HG02885 (cell line): ENCODE data around the gene SPC24.
"Not testable (repeated sequence)": the region's sequence is repeated elsewhere in the genome, so short reads cannot be mapped to it uniquely, and the experiment has no call there.

ENCODE experiments used
- ATAC-seq: cut with Tn5 transposase; IDR thresholded peaks from one replicate; pipeline ENCODE4 v1.9.1; 2021; ENCODE audit warnings: mild to moderate bottlenecking; ENCODE audit not compliant: unreplicated experiment, poor library complexity

The SPC24 gene

DNA sequence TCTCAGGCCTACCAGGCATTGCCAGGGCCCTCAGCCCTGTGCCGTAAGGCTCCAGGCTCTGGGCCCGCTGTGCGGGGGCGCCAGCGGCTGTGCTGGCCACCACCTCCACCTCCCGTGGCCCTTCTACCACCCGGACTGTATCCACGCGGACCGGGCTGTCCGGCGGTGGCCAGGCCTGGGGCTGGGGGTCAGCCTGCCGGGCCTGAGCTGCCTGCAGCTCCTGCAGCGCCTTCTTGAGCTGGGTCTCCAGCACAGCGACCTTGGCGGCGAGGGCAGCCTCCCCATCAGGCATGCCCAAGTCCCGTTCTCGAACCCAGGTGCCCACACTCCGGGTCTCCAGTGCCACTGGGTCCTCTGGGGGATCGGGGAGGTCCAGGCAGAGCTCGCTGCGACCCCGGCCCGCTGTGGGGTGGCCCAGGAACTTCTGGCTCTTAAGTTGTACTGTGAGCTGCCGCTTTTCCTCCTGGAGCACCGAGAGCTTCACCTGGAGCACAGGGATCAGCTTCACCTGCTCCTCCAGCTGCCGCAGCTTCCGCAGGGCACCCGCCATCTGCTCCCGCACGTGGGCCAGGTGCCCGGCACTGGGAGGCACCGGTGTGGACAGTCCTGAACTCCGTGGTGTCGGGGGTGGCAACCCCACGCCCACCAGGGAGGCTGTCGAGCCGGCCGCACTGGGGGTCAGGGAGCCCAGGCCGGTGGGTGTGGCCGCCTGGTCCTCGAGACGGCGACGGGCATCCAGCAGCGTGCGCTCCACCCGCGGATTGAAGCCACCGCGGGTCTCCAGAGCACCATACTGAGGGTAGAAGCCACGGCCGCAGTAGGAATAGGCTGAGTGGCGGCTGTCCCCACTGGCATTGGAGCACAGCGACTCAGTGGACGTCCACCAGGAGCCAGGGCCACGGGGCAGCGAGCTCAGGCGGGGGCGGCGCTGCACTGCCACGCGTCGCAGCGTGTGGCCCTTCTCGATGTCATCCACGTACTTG is 37.7 kb upstream of the SPC24 start:
- no peak for ATAC-seq

DNA sequence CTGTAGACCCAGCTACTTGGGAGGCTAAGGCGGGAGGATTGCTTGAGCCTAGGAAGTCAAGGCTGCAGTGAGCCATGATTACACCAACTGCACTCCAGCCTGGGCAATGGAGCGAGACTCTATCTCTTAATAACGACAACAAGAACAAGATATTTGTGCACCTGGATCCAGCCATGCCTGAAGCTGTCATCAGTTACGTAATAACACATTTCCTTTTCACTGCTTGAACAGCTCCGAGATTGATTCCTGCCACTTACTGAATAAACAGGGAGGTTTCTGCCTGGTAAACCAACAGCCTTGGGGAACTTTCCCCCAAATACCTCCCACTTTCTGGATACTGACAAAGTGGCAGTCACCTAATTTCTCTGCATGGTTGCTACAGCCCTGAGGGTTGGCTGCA is 36.4 kb upstream of the SPC24 start:
- ATAC-seq = no peak

GRCh38 chr19:11191273-11191755 is 35.7 kb upstream of the SPC24 start:
- no peak for ATAC-seq

DNA sequence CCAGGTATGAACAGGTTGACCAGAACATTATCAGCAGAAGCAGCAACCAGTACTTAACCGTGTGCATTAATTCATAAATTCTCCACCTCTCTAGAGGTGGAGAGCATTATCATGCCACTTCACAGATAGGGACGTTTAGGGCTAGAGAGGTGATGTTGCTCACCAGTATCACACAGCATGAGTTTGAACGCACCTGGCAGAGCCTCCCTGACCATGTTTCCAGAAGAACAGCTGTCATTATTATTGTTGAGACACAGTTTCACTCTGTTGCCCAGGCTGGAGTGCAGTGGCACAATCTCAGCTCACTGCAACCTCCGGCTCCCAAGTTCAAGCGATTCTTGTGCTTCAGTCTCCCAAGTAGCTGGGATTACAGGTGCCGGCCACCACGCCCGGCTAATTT is 34.9 kb upstream of the SPC24 start:
- no peak for ATAC-seq

DNA sequence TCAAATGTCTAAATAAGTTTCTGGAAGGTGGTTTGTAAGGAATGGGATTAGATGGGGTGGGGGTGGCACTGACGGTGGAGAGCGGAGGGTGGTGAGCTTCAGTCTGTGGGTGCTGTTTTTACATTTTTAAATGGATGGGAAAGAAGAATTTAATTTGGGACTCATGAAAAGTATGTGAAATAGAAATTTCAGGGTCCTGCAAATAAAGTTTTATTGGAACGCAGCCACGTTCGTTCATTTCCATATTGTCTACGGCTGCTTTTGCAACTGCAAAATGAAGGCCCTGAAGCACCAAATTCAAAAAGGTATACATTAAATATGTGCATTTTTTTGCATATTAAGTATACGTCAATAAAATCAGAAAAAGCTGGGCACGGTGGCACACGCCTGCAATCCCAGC is 31.9 kb upstream of the SPC24 start:
- ATAC-seq = no peak

DNA sequence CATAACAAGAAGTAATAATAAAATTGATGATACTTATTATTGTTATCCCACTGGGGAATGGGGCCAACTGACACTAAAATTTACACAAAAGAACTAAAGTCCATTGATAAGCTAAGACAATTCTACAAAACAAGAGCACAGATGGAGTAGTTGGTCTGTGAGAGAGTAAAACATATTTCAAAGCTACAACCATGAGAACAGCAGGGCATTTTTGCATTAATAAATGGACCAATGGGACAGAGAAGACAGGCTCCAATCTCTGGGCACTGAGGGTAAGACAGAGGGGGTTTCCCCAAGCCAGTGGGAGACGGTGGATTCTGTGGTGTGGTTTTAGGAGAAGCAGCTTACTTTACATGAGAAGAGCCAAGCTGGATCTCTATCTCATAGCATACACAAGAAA is 27.4 kb upstream of the SPC24 start:
- no peak for ATAC-seq

DNA sequence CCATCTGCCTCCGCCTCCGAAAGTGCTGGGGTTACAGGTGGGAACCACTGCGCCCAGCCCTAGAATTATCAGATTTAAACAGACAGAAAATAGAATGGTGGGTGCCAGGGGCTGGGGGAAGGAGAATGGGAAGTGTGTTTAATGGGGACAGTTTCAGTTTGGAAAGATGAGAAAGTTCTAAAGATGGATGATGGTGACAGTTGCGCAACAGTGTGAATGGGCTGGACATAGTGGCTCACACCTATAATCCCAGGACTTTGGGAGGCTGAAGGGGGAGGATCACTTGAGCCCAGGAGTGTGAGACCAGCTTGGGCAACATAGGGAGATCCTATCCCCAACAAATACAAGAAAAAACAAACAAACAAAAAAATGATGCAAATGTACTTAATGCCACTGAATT is 25.9 kb upstream of the SPC24 start:
- ATAC-seq = no peak

GRCh38 chr19:11180975-11181374 is 25.4 kb upstream of the SPC24 start:
- not testable (repeated sequence) for ATAC-seq

GRCh38 chr19:11180346-11180745 is 24.8 kb upstream of the SPC24 start:
- no peak for ATAC-seq

GRCh38 chr19:11179716-11180297 is 24.2 kb upstream of the SPC24 start:
- ATAC-seq = no peak

- ATAC-seq = not testable (repeated sequence)
Observed at GRCh38 chr19:11179145-11179465, 23.5 kb upstream of the SPC24 start.

GRCh38 chr19:11177592-11177991 is 22.0 kb upstream of the SPC24 start:
- no peak for ATAC-seq

DNA sequence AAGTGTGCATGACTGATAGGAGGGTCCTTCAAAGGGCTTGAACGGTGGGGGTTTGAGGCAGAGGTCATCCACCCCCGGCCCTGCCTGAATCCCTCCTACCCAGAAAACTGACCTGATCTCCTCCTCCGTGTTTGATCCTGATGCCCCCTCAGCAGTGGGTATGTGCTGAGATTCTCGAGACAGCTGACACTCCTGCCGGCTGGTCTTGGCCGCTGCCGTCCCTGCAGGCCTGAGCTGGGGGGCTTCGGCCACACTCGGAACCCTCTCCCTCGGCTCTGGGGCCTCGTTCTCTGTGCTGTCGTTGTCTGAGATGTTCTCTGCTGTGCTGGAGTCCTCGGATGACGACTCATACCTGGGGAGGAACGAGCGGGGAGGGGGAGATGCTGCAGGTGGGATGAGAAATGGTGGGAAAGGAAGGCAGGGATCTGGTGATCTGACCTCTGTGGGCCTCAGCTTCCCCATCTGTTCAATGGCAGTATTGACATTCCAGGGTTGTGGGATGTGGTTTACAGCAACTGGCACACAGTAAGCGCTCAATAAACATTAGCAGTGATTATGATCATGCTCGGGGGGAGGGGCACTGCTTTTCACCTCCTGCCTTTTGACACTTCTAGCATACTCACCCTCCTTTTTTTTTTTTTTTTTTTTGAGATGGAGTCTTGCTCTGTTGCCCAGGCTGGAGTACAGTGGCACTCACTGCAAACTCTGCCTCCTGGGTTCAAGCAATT is 21.0 kb upstream of the SPC24 start:
- ATAC-seq = no peak

- ATAC-seq = no peak
Observed at GRCh38 chr19:11175920-11176319, 20.3 kb upstream of the SPC24 start.

GRCh38 chr19:11174336-11174735 is 18.8 kb upstream of the SPC24 start:
- ATAC-seq = no peak

DNA sequence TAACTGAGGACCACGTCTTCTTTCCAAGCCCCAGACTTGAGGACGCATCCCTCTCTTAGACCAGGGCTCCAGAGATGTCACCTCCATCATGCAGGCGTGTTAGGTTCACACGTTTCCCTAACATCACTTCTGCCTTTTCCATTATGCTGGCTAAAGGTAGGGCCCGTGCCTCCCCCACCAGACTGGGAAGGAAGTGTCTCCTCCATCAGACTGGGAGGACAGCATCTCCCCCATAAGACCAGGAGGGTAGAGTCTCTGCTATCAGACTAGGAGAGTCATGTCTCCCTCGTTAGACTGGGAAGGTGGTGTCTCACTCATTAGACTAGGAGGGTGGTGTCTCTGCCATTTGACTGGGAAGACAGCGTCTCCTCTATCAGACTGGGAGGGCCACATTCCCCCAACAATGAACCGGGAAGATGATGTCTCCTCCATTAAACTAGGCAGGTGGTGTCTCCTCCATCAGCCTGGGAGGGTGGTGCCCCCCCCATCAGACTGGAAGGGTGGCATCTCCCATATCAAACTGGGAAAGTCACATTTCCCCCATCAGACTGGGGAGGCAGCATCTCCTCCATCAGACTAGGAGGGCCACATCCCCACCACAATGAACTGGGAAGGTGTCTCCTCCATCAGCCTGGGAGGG is 18.1 kb upstream of the SPC24 start:
- no peak for ATAC-seq

GRCh38 chr19:11172576-11172975 is 17.0 kb upstream of the SPC24 start:
- ATAC-seq = no peak

DNA sequence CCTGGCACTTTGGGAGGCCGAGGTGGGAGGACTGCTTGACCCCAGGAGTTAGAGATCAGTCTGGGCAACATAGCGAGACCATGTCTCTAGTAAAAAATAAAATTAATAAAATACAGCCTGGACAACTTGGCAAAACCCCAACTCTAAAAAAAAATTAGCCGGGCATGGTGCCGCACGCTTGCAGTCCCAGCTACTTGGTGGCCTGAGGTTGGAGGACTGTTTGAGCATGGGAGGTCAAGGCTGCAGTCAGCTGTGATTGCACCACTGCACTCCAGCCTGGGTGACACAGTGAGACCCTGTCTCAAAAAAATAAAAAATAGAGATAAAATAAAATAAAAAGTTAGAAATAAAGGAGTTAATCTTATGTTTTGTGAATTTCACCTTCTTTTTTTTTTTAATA is 15.6 kb upstream of the SPC24 start:
- ATAC-seq = no peak

GRCh38 chr19:11169896-11170678 is 14.5 kb upstream of the SPC24 start:
- ATAC-seq = no peak

DNA sequence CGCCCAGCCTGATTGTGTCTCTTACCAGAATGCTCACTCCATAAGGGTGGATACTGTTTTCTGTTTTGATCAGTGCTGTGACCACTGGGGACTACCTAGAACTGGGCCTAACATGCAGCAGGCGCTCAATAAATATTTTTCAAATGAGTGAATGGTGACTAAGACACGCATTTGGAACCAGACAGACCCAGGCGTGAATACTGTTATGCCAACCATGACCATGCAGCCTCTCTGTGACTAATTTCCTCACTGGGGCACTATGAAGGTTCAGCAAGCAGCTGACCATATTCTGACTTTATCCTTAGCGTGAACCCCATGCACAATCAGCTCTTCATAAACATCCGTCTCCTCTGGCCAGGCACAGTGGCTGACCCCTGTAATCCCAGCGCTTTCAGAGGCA is 13.0 kb upstream of the SPC24 start:
- ATAC-seq = no peak
